ENCODE results near the gene GPC2.
"Not testable (repeated sequence)": the region's sequence is repeated elsewhere in the genome, so short reads cannot be mapped to it uniquely, and the experiment has no call there.

Gene GPC2

GRCh38 chr7:100221767-100222444, 44.7 kb upstream of the GPC2 start:
- peaks cover 28% of the 10 kb centered on the region for H3K4me1 ChIP-seq (ENCODE audit: insufficient read depth, low read length)
- DNase-seq (no peak), ATAC-seq (ENCODE audit: insufficient read depth, low read depth) (no peak)
- TF ChIP-seq EZH2 (IDR thresholded peaks at IDR 0.05; ENCODE audit: borderline replicate concordance, low read depth, low read length, severe bottlenecking), result no peak
- no peak for TF ChIP-seq CTCF (IDR thresholded peaks at IDR 0.05; ENCODE audit: borderline replicate concordance, extremely low read depth, low read length, poor library complexity, severe bottlenecking)
- no peaks in the 10 kb centered on the region for H3K9me3 ChIP-seq (ENCODE audit: insufficient read depth, low read length, severe bottlenecking)
- H3K4me2 ChIP-seq (ENCODE audit: insufficient read depth, low read length), result no peak overlapping the region
- no peaks in the 10 kb centered on the region; the same call in 1 of the 2 replicates for H4K20me1 ChIP-seq (ENCODE audit: insufficient read depth, low read length)
- peak overlapping the region; percentile 39 for H3K9ac ChIP-seq (ENCODE audit: low read depth, low read length)
- H3K4me3 ChIP-seq (ENCODE audit: low read depth in 1 of 2, low read length in 2 of 2), result no peak overlapping the region
- no peaks in the 10 kb centered on the region for H3K27me3 ChIP-seq (ENCODE audit: insufficient read depth, low read length, poor library complexity)
- no peak overlapping the region for H2AFZ ChIP-seq (ENCODE audit: low read depth, low read length)
- H3K79me2 ChIP-seq (ENCODE audit: insufficient read depth, low read length), result no peaks in the 10 kb centered on the region
- H3K27ac ChIP-seq (ENCODE audit: low read length), result peak overlapping the region; percentile 79
- H3K36me3 ChIP-seq (ENCODE audit: insufficient read depth, low read length), result peaks cover 42% of the 10 kb centered on the region

- Histone ChIP-seq H3K9me3 (ENCODE audit: insufficient read depth, low read length, severe bottlenecking) (no peaks in the 10 kb centered on the region), H3K27ac (ENCODE audit: low read length) (peak overlapping the region; percentile 79), H3K9ac (ENCODE audit: low read depth, low read length) (peak overlapping the region; percentile 39), H4K20me1 (ENCODE audit: insufficient read depth, low read length) (no peaks in the 10 kb centered on the region; the same call in 1 of the 2 replicates), H3K4me2 (ENCODE audit: insufficient read depth, low read length) (no peak overlapping the region), H3K4me3 (ENCODE audit: low read depth in 1 of 2, low read length in 2 of 2) (no peak overlapping the region), H3K36me3 (ENCODE audit: insufficient read depth, low read length) (peaks cover 42% of the 10 kb centered on the region), H3K79me2 (ENCODE audit: insufficient read depth, low read length) (no peaks in the 10 kb centered on the region), H3K27me3 (ENCODE audit: insufficient read depth, low read length, poor library complexity) (no peaks in the 10 kb centered on the region), H3K4me1 (ENCODE audit: insufficient read depth, low read length) (peaks cover 28% of the 10 kb centered on the region), H2AFZ (ENCODE audit: low read depth, low read length) (no peak overlapping the region)
- TF ChIP-seq EZH2 (IDR thresholded peaks at IDR 0.05; ENCODE audit: borderline replicate concordance, low read depth, low read length, severe bottlenecking), result no peak
- no peak for TF ChIP-seq CTCF (IDR thresholded peaks at IDR 0.05; ENCODE audit: borderline replicate concordance, extremely low read depth, low read length, poor library complexity, severe bottlenecking)
- DNase-seq, result peak; percentile 73
- peak; percentile 65 for ATAC-seq (ENCODE audit: insufficient read depth, low read depth)
Observed at GRCh38 chr7:100221231-100221718, 44.1 kb upstream of the GPC2 start.

- Histone ChIP-seq H3K27me3 (ENCODE audit: insufficient read depth, low read length, poor library complexity) (no peaks in the 10 kb centered on the region), H3K27ac (ENCODE audit: low read length) (peak overlapping the region; percentile 79), H3K79me2 (ENCODE audit: insufficient read depth, low read length) (no peaks in the 10 kb centered on the region), H3K9ac (ENCODE audit: low read depth, low read length) (peak overlapping the region; percentile 36), H3K36me3 (ENCODE audit: insufficient read depth, low read length) (peaks cover 42% of the 10 kb centered on the region), H4K20me1 (ENCODE audit: insufficient read depth, low read length) (no peaks in the 10 kb centered on the region; the same call in 1 of the 2 replicates), H3K4me3 (ENCODE audit: low read depth in 1 of 2, low read length in 2 of 2) (no peak overlapping the region), H3K4me1 (ENCODE audit: insufficient read depth, low read length) (peaks cover 28% of the 10 kb centered on the region), H3K9me3 (ENCODE audit: insufficient read depth, low read length, severe bottlenecking) (no peaks in the 10 kb centered on the region), H2AFZ (ENCODE audit: low read depth, low read length) (no peak overlapping the region), H3K4me2 (ENCODE audit: insufficient read depth, low read length) (no peak overlapping the region)
- DNase-seq (peak; percentile 19), ATAC-seq (ENCODE audit: insufficient read depth, low read depth) (peak; percentile 18)
- TF ChIP-seq CTCF (IDR thresholded peaks at IDR 0.05; ENCODE audit: borderline replicate concordance, extremely low read depth, low read length, poor library complexity, severe bottlenecking), result no peak
- no peak for TF ChIP-seq EZH2 (IDR thresholded peaks at IDR 0.05; ENCODE audit: borderline replicate concordance, low read depth, low read length, severe bottlenecking)
Observed at GRCh38 chr7:100220586-100221230, 43.5 kb upstream of the GPC2 start.

- not testable (repeated sequence) for H3K4me2 ChIP-seq (ENCODE audit: insufficient read depth, low read length); H3K4me3 ChIP-seq (ENCODE audit: low read depth in 1 of 2, low read length in 2 of 2); H3K9me3 ChIP-seq (ENCODE audit: insufficient read depth, low read length, severe bottlenecking); H3K27me3 ChIP-seq (ENCODE audit: insufficient read depth, low read length, poor library complexity); H4K20me1 ChIP-seq (ENCODE audit: insufficient read depth, low read length); H3K79me2 ChIP-seq (ENCODE audit: insufficient read depth, low read length); H2AFZ ChIP-seq (ENCODE audit: low read depth, low read length)
- ATAC-seq (ENCODE audit: insufficient read depth, low read depth) (peak; percentile 25; the same call in 1 of the 3 replicates), DNase-seq (peak; percentile 43)
- Histone ChIP-seq H3K27ac (ENCODE audit: low read length) (peak within 1 kb of the TSS; percentile 79), H3K4me1 (ENCODE audit: insufficient read depth, low read length) (peaks cover 28% of the 10 kb centered on the region), H3K9ac (ENCODE audit: low read depth, low read length) (peak within 1 kb of the TSS; percentile 36), H3K36me3 (ENCODE audit: insufficient read depth, low read length) (peaks cover 42% of the 10 kb centered on the region)
Observed at GRCh38 chr7:100219801-100220585, 42.8 kb upstream of the GPC2 start, which contains the start of gene PVRIG. PVRIG (plus strand) TSS chr7:100219949; CDS start chr7:100219971, 22 bp downstream.

Measured in DND-41 (cell line).